ENCODE results near the gene C1orf21.

C1orf21 gene

DNA sequence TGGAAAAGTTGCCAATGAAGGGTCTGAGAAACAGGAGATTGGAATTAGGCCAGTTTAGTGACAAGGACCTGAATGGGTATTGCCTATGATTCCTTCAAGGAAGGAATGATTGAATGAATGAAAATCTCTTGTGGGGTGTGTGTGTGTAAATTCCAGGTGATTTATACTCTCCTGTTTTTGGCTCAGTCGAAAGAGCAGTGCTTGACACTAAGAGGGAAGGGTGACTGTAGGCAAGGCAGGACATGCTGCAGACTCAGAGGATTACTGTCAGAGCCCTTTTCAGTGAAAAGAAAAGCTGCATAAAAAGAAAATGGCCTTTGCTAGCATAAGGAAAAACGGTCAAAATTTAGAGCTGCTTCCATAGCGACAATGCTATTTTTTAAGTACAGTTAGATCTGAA lies 30.1 kb downstream of the C1orf21 start:
- no peak for DNase-seq

GRCh38 chr1:184417916-184418315 lies 31.1 kb downstream of the C1orf21 start:
- peak; percentile 87 to 96 (median 95) for DNase-seq

- DNase-seq: peak; percentile 48 to 64 (median 58)
These were observed 32.0 kb downstream of the C1orf21 start for GRCh38 chr1:184418652-184419349.

- peak; percentile 41 to 55 (median 55) for DNase-seq
These were observed 32.7 kb downstream of the C1orf21 start for GRCh38 chr1:184419350-184420161.

DNA sequence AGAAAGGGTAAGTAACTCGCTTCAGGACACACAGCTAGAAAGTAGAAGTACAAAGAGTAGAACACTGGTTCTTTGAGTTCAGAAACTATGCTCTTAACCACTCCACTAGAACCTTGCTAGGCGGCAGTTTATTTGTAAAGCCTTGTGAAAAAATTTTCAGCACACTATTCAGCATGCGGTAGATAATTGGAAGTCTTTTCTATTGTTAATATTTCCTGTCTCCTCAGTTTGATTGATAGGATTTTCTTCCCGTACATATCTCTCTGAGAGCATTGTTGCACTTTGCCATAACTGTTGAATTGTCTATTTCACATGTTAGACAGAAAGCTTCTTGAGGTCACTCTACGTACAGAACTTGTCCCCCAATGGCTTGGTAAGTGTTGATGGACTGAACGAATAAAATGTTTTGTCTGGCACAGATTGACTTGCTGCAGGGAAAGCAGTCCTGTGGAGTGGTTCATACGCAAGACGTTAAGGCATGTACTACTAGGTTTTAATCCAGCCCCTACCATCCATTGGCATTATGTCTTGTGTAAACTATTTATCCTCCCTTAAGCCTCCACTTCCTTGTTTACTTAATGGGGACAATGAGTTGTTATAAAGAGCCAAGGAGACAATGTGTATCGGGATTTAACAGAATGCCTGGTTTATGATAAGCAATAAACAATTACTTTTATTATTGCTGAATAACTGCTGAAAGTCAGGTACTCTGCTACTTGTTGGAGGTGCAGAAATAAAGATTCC lies 35.8 kb downstream of the C1orf21 start:
- DNase-seq: no peak

DNA sequence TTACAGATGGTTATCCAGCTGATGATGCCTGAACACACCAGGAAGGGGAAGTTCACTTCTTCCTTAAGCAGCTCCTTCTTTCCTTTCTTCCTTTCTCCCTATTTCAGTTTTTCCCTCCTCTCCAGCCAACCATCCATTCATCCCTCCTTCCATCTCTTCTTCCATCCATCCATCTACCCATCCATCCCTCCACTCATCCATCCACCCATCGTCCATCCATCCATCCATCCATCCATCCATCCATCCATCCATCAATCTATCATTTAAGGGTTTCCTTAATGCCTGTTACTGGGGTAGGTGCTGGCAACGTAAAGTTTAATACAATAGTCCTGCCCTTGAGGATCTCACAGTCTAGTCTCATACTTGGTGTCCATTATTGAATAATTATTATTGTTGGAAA lies 36.8 kb downstream of the C1orf21 start:
- no peak for DNase-seq

DNA sequence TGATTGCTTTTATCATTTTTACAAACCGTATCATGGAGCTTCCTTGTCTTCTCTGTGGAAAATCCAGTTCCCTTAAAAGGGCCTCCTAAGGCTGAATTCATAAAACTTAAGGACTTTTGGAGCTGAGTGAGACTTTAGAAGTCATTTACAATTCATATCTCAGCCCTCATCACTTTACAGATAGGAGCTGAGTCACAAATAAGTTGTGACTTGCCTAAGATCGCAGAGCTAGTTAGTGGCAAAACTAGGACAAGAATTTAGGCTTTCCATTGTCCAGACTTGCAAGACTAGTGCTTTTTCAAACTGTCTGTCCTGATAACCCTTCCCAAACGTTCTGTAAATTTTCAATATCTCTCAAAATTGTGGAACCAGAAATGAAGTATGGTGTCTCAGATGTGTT lies 37.3 kb downstream of the C1orf21 start:
- DNase-seq: no peak

DNA sequence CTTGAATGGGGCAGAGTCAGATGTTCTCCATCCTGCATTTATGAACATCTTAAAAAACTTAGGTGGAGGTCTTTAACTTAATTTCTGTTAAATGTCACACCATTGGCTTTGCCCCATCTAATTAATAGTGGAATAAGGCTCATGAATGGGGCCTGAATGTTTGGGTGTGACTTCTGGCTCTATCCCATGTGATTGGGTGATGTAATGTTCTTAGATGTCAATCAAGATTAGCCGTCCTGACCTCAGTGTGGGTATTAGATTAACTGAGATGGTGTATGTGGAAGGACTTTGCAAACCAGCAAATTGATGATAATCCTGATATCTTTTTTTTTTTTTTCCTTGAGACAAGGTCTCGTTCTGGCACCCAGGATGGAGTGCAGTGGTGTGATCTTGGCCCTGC lies 38.1 kb downstream of the C1orf21 start:
- DNase-seq: no peak

DNA sequence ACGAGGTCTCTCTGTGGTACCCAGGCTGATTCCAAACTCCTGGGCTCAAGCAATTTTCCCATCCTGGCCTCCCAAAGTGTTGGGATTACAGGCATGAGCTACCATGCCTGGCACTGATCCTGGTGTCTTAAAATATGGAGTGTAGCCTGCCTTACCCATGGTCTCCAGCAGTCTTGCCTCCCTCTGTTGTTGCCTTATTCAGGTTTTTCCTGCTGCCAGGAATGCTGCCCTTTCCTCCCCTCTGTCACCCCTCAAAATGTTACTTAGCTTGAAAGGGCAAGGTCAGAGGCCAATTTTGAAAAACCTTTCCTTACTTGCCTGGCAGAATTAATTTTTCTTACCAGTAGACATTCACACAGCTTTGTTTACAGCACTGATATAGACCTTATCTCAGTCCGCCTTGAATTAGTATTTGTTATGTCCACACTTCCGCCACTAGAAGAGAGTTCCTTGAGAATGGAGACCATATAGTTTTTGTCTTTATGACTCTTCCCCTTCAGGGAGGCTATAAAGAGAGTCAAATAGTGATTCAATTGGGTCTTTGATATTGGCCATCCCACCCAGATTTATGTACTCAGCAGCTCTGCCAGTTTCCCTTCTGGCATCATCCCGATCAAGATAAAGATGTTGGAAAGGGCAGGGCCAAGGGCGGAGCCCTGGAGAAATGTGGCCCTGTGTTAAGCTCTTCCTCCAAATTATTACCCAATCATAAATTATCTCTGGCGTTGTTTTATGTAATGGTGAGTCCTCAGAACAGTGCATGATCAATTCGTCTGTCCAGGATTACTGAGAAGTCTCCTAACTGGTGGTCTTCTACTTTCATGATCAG lies 38.8 kb downstream of the C1orf21 start:
- DNase-seq: no peak

GRCh38 chr1:184426278-184426674 lies 39.4 kb downstream of the C1orf21 start:
- no peak for DNase-seq

- no peak for DNase-seq
These were observed 40.9 kb downstream of the C1orf21 start for GRCh38 chr1:184427722-184428121.

GRCh38 chr1:184428604-184429003 lies 41.8 kb downstream of the C1orf21 start:
- DNase-seq: no peak

- DNase-seq: no peak
These were observed 42.5 kb downstream of the C1orf21 start for GRCh38 chr1:184429335-184429734.

- no peak for DNase-seq
These were observed 47.2 kb downstream of the C1orf21 start for GRCh38 chr1:184433956-184434502.

DNA sequence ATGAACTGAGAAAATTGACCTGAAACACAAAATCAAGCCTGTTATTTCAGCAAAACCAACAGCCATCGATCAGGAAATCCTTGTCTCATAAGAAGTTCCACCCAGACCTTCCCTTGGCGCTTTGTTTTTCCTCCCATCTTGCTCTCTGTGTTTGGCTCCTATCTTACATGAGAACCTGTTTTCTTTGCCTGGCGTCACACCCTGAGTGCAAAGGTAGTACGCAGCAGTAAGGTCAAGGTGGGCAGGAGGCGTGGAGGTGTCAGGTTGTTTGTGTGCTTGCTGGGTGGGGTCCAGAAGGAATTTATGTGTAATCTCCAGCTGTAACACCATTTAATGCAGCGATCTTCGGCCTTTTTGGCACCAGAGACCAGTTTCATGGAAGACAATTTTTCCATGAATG lies 50.5 kb downstream of the C1orf21 start:
- DNase-seq: no peak

DNA sequence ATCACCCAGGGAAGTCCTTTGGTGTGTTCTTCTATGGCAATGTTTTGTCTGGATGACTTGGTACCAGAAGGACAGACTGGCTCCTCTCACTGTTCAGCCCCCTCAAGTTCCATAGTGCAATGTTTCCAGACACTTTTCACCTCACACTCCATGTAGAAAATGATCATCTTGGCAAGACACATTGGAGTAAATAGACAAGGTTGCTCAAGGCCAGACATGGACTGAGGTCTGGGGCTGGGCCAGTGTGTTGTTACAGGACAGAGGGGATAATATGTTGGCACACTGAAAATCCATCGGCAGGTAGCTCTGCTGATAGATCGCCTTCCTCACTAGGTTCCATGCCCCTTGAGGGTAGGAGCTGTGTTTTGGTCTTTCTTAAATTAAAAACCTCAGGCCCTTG lies 51.5 kb downstream of the C1orf21 start:
- DNase-seq: no peak

GRCh38 chr1:184442260-184442659 lies 55.4 kb downstream of the C1orf21 start:
- no peak for DNase-seq

- no peak for DNase-seq
These were observed 56.4 kb downstream of the C1orf21 start for GRCh38 chr1:184443201-184443600.

GRCh38 chr1:184443624-184444023 lies 56.8 kb downstream of the C1orf21 start:
- no peak for DNase-seq

DNA sequence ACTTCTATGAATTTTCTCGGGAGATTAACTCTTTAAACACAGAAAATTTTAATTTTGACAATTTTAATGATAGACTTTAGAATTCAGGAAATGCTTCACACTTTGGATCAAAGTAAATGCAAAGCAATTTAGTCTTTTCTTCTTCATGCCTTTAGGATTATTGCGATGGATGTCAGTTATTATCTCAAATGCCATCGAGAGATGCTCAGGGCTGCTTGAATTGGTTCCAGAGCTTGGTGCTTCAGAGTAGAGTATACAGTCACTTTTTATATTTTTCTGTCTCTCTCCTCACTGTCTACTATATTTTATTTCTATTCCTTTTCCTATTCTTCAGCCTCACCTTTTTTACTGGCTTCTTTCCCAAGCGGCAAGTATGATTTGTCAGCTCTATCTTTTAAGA lies 59.2 kb downstream of the C1orf21 start:
- no peak for DNase-seq

GRCh38 chr1:184447651-184448185 lies 60.9 kb downstream of the C1orf21 start:
- DNase-seq: peak in 1 of 3 donors; percentile 17

DNA sequence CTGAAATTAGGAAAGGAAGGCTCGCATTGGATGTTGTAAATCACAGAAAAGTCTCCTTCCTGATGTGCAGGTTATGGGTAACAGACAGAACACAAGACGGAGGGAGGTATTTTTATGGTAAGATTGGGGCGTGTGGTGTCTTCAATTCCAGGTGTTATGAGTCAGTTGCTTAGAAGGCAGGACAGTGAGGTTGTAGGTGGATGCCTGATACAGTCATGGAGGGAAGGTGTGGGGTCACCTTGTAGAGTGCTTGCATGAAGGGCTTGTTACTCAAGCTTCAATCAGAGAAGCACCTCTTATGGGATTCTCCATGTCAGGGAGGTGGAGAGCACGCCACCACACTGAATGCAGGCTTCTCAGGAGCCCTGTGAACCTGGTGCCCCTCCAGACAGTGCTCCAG lies 63.1 kb downstream of the C1orf21 start:
- no peak for DNase-seq

Measured in suppressor macrophage treated with lipopolysaccharide for 1 hour (primary cell).